Esophagus muscularis mucosa (tissue), 3 donors: Measurements from ENCODE around the gene RPL13.

Experiments
- POLR2A ChIP-seq: fragments of 450-650 bp; IDR thresholded peaks from one replicate; pipeline ENCODE4 v1.6.1; 2017; ENCODE audit warnings: antibody characterized with exemption, moderate library complexity, mild to moderate bottlenecking, low read depth
- POLR2AphosphoS5 ChIP-seq, 2 donors: sonication (generic); formaldehyde crosslinking; IDR thresholded peaks; one replicate each; pipeline ENCODE4 v1.6.1; 2017; ENCODE audit warnings: antibody characterized with exemption in 2 of 2
- TF ChIP-seq, protein P1 (sequence below), 3 experiments: fragments of 200-600 bp in 2 of 3; fragments of 450-650 bp in 1 of 3; sonication (generic) in 2 of 3; IDR thresholded peaks; one replicate each; pipeline ENCODE4 v1.5.1; 2017 to 2019; ENCODE audit warnings: antibody characterized with exemption in 3 of 3, mild to moderate bottlenecking in 2 of 3, moderate library complexity in 1 of 3

DNA sequence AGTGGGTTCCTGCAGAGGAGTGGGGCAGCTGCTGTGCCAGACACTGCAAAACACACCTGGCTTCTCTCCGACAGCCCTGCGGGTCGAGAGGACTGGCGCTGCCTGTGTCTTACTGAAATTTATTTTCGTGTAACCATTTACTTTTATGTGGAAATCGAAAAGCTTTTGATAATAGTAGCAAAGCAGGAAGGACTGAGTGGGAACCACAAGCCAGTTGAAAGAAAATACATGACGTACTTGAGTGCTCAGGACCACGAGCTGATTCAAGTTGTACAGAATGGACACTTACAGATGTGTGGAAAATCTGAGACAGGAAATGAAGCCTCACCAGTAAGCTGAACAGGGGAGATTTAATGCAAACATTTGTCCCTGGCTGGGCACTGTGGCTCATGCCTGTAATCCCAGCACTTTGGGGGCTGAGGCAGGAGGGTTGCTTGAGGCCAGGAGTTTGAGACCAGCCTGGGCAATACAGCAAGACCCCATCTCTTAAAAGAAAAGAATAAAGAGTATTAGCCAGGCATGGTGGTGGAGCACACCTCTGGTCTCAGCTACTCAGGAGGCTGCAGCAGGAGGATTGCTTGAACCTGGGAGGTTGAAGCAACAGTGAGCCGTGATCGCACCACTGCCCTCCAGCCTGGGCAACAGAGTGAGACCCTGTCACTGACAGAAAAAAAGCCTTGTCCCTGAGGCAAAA is 11.3 kb upstream of the RPL13 start:
- TF ChIP-seq, protein P1, sequence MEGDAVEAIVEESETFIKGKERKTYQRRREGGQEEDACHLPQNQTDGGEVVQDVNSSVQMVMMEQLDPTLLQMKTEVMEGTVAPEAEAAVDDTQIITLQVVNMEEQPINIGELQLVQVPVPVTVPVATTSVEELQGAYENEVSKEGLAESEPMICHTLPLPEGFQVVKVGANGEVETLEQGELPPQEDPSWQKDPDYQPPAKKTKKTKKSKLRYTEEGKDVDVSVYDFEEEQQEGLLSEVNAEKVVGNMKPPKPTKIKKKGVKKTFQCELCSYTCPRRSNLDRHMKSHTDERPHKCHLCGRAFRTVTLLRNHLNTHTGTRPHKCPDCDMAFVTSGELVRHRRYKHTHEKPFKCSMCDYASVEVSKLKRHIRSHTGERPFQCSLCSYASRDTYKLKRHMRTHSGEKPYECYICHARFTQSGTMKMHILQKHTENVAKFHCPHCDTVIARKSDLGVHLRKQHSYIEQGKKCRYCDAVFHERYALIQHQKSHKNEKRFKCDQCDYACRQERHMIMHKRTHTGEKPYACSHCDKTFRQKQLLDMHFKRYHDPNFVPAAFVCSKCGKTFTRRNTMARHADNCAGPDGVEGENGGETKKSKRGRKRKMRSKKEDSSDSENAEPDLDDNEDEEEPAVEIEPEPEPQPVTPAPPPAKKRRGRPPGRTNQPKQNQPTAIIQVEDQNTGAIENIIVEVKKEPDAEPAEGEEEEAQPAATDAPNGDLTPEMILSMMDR (IDR thresholded peaks at IDR 0.05): no peak
- TF ChIP-seq POLR2AphosphoS5 (IDR thresholded peaks at IDR 0.05): no peak
- TF ChIP-seq POLR2A: no peak
